ENCODE results near the gene LDB2. TPM values are rescaled to one million over a fixed set of nuclear protein-coding genes. Genes with fewer than 3 reads are reported as not detected.

Gene LDB2
- total RNA-seq, 1 experiment from 2014 or later = not detected

- intact Hi-C loops (cut with micrococcal nuclease; ENCODE audit: unreplicated experiment) = no loop called here
These were observed 44.8 kb downstream of the LDB2 start for GRCh38 chr4:16853640-16854039.

GRCh38 chr4:16852644-16853043, 45.8 kb downstream of the LDB2 start:
- no peaks in the 10 kb centered on the region for H3K4me1 Mint-ChIP-seq (ENCODE audit: low read depth, unreplicated experiment)
- no peak overlapping the region for H3K27ac Mint-ChIP-seq (ENCODE audit: unreplicated experiment)
- no TSS peak for BruUV-seq (replicated peaks)
- no peaks in the 10 kb centered on the region for H3K27me3 Mint-ChIP-seq (ENCODE audit: unreplicated experiment)
- CTCF ChIA-PET = no interaction called here
- H3K4me3 Mint-ChIP-seq (ENCODE audit: low read depth, unreplicated experiment) = no peak overlapping the region
- intact Hi-C loops (cut with micrococcal nuclease; ENCODE audit: unreplicated experiment) = no loop called here
- no peaks in the 10 kb centered on the region for H3K36me3 Mint-ChIP-seq (ENCODE audit: insufficient read depth, unreplicated experiment)
- peaks cover 4% of the 10 kb centered on the region for H3K9me3 Mint-ChIP-seq (ENCODE audit: low read depth, unreplicated experiment)
- no peak for DNase-seq
- no peak for TF ChIP-seq CTCF (IDR thresholded peaks at IDR 0.05; ENCODE audit: unreplicated experiment)

More at GRCh38 chr4:16853640-16854039, 44.8 kb downstream of the LDB2 start:
- no peaks in the 10 kb centered on the region for H3K4me1 Mint-ChIP-seq (ENCODE audit: low read depth, unreplicated experiment)
- BruUV-seq (replicated peaks) = no TSS peak
- no peak for TF ChIP-seq CTCF (IDR thresholded peaks at IDR 0.05; ENCODE audit: unreplicated experiment)
- no peaks in the 10 kb centered on the region for H3K27me3 Mint-ChIP-seq (ENCODE audit: unreplicated experiment)
- no peaks in the 10 kb centered on the region for H3K36me3 Mint-ChIP-seq (ENCODE audit: insufficient read depth, unreplicated experiment)
- no peak for DNase-seq
- CTCF ChIA-PET = no interaction called here
- no peak overlapping the region for H3K27ac Mint-ChIP-seq (ENCODE audit: unreplicated experiment)
- H3K4me3 Mint-ChIP-seq (ENCODE audit: low read depth, unreplicated experiment) = no peak overlapping the region
- peaks cover 4% of the 10 kb centered on the region for H3K9me3 Mint-ChIP-seq (ENCODE audit: low read depth, unreplicated experiment)

GRCh38 chr4:16852228-16852627, 46.2 kb downstream of the LDB2 start:
- peaks cover 4% of the 10 kb centered on the region for H3K9me3 Mint-ChIP-seq (ENCODE audit: low read depth, unreplicated experiment)
- BruUV-seq (replicated peaks) = no TSS peak
- H3K27me3 Mint-ChIP-seq (ENCODE audit: unreplicated experiment) = no peaks in the 10 kb centered on the region
- DNase-seq = no peak
- TF ChIP-seq CTCF (IDR thresholded peaks at IDR 0.05; ENCODE audit: unreplicated experiment) = no peak
- CTCF ChIA-PET = no interaction called here
- H3K4me3 Mint-ChIP-seq (ENCODE audit: low read depth, unreplicated experiment) = no peak overlapping the region
- no peaks in the 10 kb centered on the region for H3K36me3 Mint-ChIP-seq (ENCODE audit: insufficient read depth, unreplicated experiment)
- intact Hi-C loops (cut with micrococcal nuclease; ENCODE audit: unreplicated experiment) = no loop called here
- no peaks in the 10 kb centered on the region for H3K4me1 Mint-ChIP-seq (ENCODE audit: low read depth, unreplicated experiment)
- no peak overlapping the region for H3K27ac Mint-ChIP-seq (ENCODE audit: unreplicated experiment)

- Mint-ChIP-seq H3K36me3 (ENCODE audit: insufficient read depth, unreplicated experiment) (no peaks in the 10 kb centered on the region), H3K4me1 (ENCODE audit: low read depth, unreplicated experiment) (no peaks in the 10 kb centered on the region), H3K27me3 (ENCODE audit: unreplicated experiment) (no peaks in the 10 kb centered on the region), H3K4me3 (ENCODE audit: low read depth, unreplicated experiment) (no peak overlapping the region), H3K9me3 (ENCODE audit: low read depth, unreplicated experiment) (peaks cover 4% of the 10 kb centered on the region), H3K27ac (ENCODE audit: unreplicated experiment) (no peak overlapping the region)
- no peak for DNase-seq
- no peak for TF ChIP-seq CTCF (IDR thresholded peaks at IDR 0.05; ENCODE audit: unreplicated experiment)
- BruUV-seq (replicated peaks) = no TSS peak
- CTCF ChIA-PET = no interaction called here
- intact Hi-C loops (cut with micrococcal nuclease; ENCODE audit: unreplicated experiment) = no loop called here
These were observed 51.8 kb downstream of the LDB2 start for GRCh38 chr4:16846540-16847117.

Measured in Calu3 (cell line).